Uterus (tissue), 2 donors: Measurements from ENCODE around the gene CYP4F11.

Source experiments
- CTCF ChIP-seq, 4 experiments: fragments of 200-600 bp in 2 of 4; fragments of 450-650 bp in 2 of 4; sonication (generic) in 2 of 4; IDR thresholded peaks; one replicate each; pipeline ENCODE4 v1.5.1; 2016 to 2019; ENCODE audit warnings: antibody characterized with exemption in 4 of 4, mild to moderate bottlenecking in 2 of 4, moderate library complexity in 1 of 4
- POLR2A ChIP-seq, 2 donors: fragments of 450-650 bp; IDR thresholded peaks; one replicate each; pipeline ENCODE4 v1.6.1; 2016; ENCODE audit warnings: antibody characterized with exemption in 2 of 2, mild to moderate bottlenecking in 1 of 2, moderate library complexity in 1 of 2

- TF ChIP-seq CTCF (IDR thresholded peaks at IDR 0.05), result no peak
- no peak for TF ChIP-seq POLR2A (IDR thresholded peaks at IDR 0.05)
Measured at GRCh38 chr19:15864824-15865223, 69.5 kb downstream of the CYP4F11 start.
